Neural progenitor cell (in vitro differentiated cells): ENCODE data around the gene PRPH.
"Not testable (repeated sequence)": the region's sequence is repeated elsewhere in the genome, so short reads cannot be mapped to it uniquely, and the experiment has no call there.

Source experiments
- EZH2 ChIP-seq: fragments of 200-600 bp; sonication (generic); IDR thresholded peaks from 2 replicates; pipeline ENCODE4 v1.6.1; 2017; ENCODE audit warnings: antibody characterized with exemption, mild to moderate bottlenecking, moderate library complexity
- EZH2phosphoT487 ChIP-seq: fragments of 200-600 bp; sonication (generic); IDR thresholded peaks from 2 replicates; pipeline ENCODE4 v1.6.1; 2017; ENCODE audit warnings: antibody characterized with exemption
- TF ChIP-seq, protein P1 (sequence below): fragments of 200-600 bp; sonication (generic); IDR thresholded peaks from 2 replicates; pipeline ENCODE4 v1.5.1; 2017; ENCODE audit warnings: antibody characterized with exemption, mild to moderate bottlenecking

DNA sequence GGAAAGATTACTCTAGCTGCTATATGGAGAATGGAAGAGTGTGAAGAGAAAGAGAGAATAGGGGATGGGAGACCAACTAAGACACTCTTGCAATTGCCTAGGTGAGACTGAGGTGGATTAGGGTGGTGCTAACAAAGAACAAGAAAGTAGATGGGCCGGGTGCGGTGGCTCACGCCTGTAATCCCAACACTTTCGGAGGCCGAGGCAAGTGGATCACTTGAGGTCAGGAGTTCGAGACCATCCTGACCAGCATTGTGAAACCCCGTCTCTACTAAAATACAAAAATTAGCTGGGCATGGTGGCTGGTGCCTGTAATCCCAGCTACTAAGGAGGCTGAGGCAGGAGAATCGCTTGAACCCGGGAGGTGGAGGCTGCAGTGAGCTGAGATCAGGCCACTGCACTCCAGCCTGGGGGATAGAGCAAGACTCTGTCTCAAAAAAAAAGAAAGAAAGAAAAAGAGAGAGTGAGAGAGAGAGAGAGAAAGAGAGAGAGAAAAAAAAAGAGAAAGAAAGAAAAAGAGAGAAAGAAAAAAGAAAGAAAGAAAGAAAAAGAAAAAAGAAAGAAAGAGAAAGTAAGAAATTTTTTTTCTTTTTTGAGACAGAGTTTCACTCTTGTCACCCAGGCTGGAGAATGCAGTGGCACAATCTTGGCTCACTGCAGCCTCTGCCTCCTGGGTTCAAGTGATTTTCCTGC lies 25.6 kb downstream of the PRPH start:
- TF ChIP-seq, protein P1, sequence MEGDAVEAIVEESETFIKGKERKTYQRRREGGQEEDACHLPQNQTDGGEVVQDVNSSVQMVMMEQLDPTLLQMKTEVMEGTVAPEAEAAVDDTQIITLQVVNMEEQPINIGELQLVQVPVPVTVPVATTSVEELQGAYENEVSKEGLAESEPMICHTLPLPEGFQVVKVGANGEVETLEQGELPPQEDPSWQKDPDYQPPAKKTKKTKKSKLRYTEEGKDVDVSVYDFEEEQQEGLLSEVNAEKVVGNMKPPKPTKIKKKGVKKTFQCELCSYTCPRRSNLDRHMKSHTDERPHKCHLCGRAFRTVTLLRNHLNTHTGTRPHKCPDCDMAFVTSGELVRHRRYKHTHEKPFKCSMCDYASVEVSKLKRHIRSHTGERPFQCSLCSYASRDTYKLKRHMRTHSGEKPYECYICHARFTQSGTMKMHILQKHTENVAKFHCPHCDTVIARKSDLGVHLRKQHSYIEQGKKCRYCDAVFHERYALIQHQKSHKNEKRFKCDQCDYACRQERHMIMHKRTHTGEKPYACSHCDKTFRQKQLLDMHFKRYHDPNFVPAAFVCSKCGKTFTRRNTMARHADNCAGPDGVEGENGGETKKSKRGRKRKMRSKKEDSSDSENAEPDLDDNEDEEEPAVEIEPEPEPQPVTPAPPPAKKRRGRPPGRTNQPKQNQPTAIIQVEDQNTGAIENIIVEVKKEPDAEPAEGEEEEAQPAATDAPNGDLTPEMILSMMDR, result not testable (repeated sequence)
- not testable (repeated sequence) for TF ChIP-seq EZH2phosphoT487, EZH2
